DOHH2 (cell line): Measurements from ENCODE around the gene ITPKC.
A peak's percentile ranks its signal among the peaks of the same experiment; 100 is the strongest.

Experiments
- H3F3A ChIP-seq: fragments of 200-600 bp; sonication (generic), shearing (Covaris generic); 2 replicates; pipeline ENCODE4 v1.6.0; 2016; ENCODE audit warnings: antibody characterized with exemption, mild to moderate bottlenecking; ENCODE audit not compliant: control insufficient read depth, insufficient read depth
- H3K27ac ChIP-seq: fragments of 200-600 bp; sonication (generic); 2 replicates; pipeline ENCODE4 v1.5.1; 2014; ENCODE audit warnings: low read depth, mild to moderate bottlenecking, low read length, moderate library complexity
- H3K27me3 ChIP-seq: fragments of 200-600 bp; sonication (generic); 2 replicates; pipeline ENCODE4 v1.6.1; 2014; ENCODE audit warnings: mild to moderate bottlenecking, low read length, mixed read lengths; ENCODE audit not compliant: control insufficient read depth
- H3K36me3 ChIP-seq: fragments of 200-600 bp; sonication (generic); 2 replicates; pipeline ENCODE4 v1.6.1; 2014; ENCODE audit warnings: mild to moderate bottlenecking, low read length, moderate library complexity, mixed read lengths; ENCODE audit not compliant: control insufficient read depth
- H3K4me1 ChIP-seq: fragments of 200-600 bp; sonication (generic); 2 replicates; pipeline ENCODE4 v1.6.1; 2014; ENCODE audit warnings: mild to moderate bottlenecking, low read length, mixed read lengths; ENCODE audit not compliant: control insufficient read depth
- H3K4me2 ChIP-seq: fragments of 200-600 bp; sonication (generic); 2 replicates; pipeline ENCODE4 v1.6.0; 2014; ENCODE audit warnings: mild to moderate bottlenecking, low read length, moderate library complexity
- H3K4me3 ChIP-seq: fragments of 200-600 bp; sonication (generic); 2 replicates; pipeline ENCODE4 v1.5.1; 2014; ENCODE audit warnings: mild to moderate bottlenecking, low read length, mixed read lengths
- H3K79me2 ChIP-seq: fragments of 200-600 bp; sonication (generic); 2 replicates; pipeline ENCODE4 v1.6.1; 2014; ENCODE audit warnings: mild to moderate bottlenecking, low read length, mixed read lengths; ENCODE audit not compliant: control insufficient read depth
- H3K9me2 ChIP-seq: fragments of 200-600 bp; sonication (generic); replicated peaks from 2 replicates; pipeline ENCODE4 v1.6.1; 2014; ENCODE audit warnings: mild to moderate bottlenecking, low read length, mixed read lengths; ENCODE audit not compliant: control insufficient read depth
- H3K9me3 ChIP-seq: fragments of 200-600 bp; sonication (generic); 2 replicates; pipeline ENCODE4 v1.6.1; 2014; ENCODE audit warnings: antibody characterized with exemption, low read length, mixed read lengths; ENCODE audit not compliant: control insufficient read depth, insufficient read depth
- H4K20me1 ChIP-seq: fragments of 200-600 bp; sonication (generic); 2 replicates; pipeline ENCODE4 v1.6.0; 2014; ENCODE audit warnings: low read depth, mild to moderate bottlenecking, antibody characterized with exemption, low read length, moderate library complexity; ENCODE audit not compliant: control insufficient read depth, insufficient read depth
- CTCF ChIP-seq: fragments of 200-600 bp; sonication (generic); IDR thresholded peaks from one replicate; pipeline ENCODE4 v1.5.1; 2014; ENCODE audit warnings: antibody characterized with exemption, mild to moderate bottlenecking, low read depth, low read length; ENCODE audit not compliant: poor library complexity, severe bottlenecking
- EZH2phosphoT487 ChIP-seq: fragments of 200-600 bp; sonication (generic); IDR thresholded peaks from 2 replicates; pipeline ENCODE4 v1.6.1; 2017; ENCODE audit warnings: borderline replicate concordance, mild to moderate bottlenecking, antibody characterized with exemption, low read length, moderate library complexity, mixed read lengths

The ITPKC gene

DNA sequence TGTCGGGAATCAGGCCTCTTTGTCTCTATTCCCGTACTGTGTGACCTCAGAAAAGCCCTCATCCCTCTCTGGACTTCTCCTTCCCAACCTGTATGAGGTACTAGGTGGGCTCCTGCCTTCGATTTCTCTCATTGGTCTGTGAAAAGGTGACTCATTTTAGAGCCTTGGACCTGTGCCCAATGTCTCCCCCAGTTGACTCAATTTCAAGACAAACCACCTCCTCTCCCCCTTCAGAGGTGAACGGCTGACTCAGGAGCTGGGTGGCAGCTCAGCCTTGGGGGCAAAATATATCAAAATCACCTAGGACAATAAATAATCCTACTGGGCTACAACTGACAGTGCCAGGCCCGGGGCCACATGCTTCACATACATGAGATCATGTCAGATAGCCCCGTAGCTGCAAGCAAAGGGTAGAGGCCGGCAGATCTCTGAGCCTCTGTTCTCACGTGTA lies 856 bp upstream of the ITPKC start:
- no peaks in the 10 kb centered on the region for H3K9me2 ChIP-seq
- no peaks in the 10 kb centered on the region; the same call in 1 of the 2 replicates for H3F3A ChIP-seq
- H3K27ac ChIP-seq, result peak overlapping the region; percentile 57
- TF ChIP-seq CTCF (no peak), EZH2phosphoT487 (no peak)
- no peaks in the 10 kb centered on the region for H4K20me1 ChIP-seq
- peaks cover 37% of the 10 kb centered on the region for H3K79me2 ChIP-seq
- peaks cover 42% of the 10 kb centered on the region for H3K4me1 ChIP-seq
- peak overlapping the region; percentile 97 for H3K4me2 ChIP-seq
- no peaks in the 10 kb centered on the region for H3K27me3 ChIP-seq
- H3K4me3 ChIP-seq, result peak overlapping the region; percentile 78
- H3K9me3 ChIP-seq, result no peaks in the 10 kb centered on the region
- H3K36me3 ChIP-seq, result peaks cover 4% of the 10 kb centered on the region

DNA sequence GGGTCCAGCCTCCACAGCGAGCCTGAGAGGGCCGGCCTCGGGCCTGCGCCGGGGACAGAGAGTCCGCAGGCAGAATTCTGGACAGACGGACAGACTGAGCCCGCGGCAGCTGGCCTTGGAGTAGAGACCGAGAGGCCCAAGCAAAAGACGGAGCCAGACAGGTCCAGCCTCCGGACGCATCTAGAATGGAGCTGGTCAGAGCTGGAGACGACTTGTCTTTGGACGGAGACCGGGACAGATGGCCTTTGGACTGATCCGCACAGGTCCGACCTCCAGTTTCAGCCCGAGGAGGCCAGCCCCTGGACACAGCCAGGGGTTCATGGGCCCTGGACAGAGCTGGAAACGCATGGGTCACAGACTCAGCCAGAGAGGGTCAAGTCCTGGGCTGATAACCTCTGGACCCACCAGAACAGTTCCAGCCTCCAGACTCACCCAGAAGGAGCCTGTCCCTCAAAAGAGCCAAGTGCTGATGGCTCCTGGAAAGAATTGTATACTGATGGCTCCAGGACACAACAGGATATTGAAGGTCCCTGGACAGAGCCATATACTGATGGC lies 490 bp downstream of the ITPKC start:
- H3K27ac ChIP-seq, result no peak overlapping the region
- H3K4me1 ChIP-seq, result peaks cover 42% of the 10 kb centered on the region
- H3K79me2 ChIP-seq, result peaks cover 37% of the 10 kb centered on the region
- peak overlapping the region; percentile 97 for H3K4me2 ChIP-seq
- no peaks in the 10 kb centered on the region for H3K9me3 ChIP-seq
- no peaks in the 10 kb centered on the region; the same call in 1 of the 2 replicates for H3F3A ChIP-seq
- peaks cover 4% of the 10 kb centered on the region for H3K36me3 ChIP-seq
- H3K27me3 ChIP-seq, result no peaks in the 10 kb centered on the region
- peak overlapping the region; percentile 78 for H3K4me3 ChIP-seq
- no peaks in the 10 kb centered on the region for H3K9me2 ChIP-seq
- no peaks in the 10 kb centered on the region for H4K20me1 ChIP-seq
- TF ChIP-seq CTCF (no peak), EZH2phosphoT487 (no peak)

GRCh38 chr19:40717880-40718773 lies 1.2 kb downstream of the ITPKC start:
- Histone ChIP-seq H3F3A (no peaks in the 10 kb centered on the region; the same call in 1 of the 2 replicates), H3K27ac (no peak overlapping the region), H3K4me2 (peak overlapping the region; percentile 97), H3K79me2 (peaks cover 37% of the 10 kb centered on the region), H4K20me1 (no peaks in the 10 kb centered on the region), H3K4me3 (peak overlapping the region; percentile 78), H3K9me3 (no peaks in the 10 kb centered on the region), H3K36me3 (no peaks in the 10 kb centered on the region), H3K27me3 (no peaks in the 10 kb centered on the region), H3K4me1 (peaks cover 42% of the 10 kb centered on the region), H3K9me2 (no peaks in the 10 kb centered on the region)
- TF ChIP-seq EZH2phosphoT487 (no peak), CTCF (no peak)
